Dermis lymphatic vessel endothelial cell (primary cell): ENCODE data around the gene MTHFD1L. TPM values are rescaled to one million over a fixed set of nuclear protein-coding genes. Genes with fewer than 3 reads are reported as not detected.

Source experiments
- total RNA-seq: library from RNA; depleted of rRNA; stranded (reverse); fragments of >200 nt; gene quantifications from 2 replicates; pipeline ENCODE4 v1.2.1, GENCODE V29; 2014

Gene MTHFD1L
- total RNA-seq = 27.2 and 40.2 TPM in 2 replicates

GRCh38 chr6:150865406-150866146, at the start of gene MTHFD1L:
Gene MTHFD1L (plus strand): TSS chr6:150865702. CDS start chr6:150865823, 121 bp downstream.

